ENCODE measurements around the gene LRRC1.
A peak's percentile ranks its signal among the peaks of the same experiment; 100 is the strongest.

The LRRC1 gene

GRCh38 chr6:53924821-53925422, 130.1 kb downstream of the LRRC1 start:
- no peak for DNase-seq (ENCODE audit: low spot score)

- no peak for DNase-seq (ENCODE audit: low spot score)
These were observed 131.1 kb downstream of the LRRC1 start for GRCh38 chr6:53925891-53926290.

DNA sequence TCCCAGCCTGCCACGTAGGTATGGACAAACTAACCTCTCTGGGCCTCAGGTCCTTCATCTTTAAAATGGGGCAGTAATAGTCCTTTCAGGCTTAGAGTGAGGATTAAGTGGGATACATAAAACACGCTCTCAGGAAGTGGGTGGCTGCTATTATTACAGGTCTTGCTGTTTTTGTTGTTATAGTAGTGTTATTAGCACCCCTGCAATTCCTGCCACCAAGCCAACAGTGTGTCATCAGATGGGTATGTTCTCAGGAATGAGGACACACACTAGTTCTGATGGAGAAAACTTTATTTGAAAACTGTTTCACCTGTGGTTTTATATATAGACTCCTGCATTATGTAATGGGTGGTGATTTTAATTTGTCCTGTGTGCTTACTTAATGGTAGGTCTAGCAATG, 131.7 kb downstream of the LRRC1 start:
- DNase-seq (ENCODE audit: low spot score) = no peak

- no peak for DNase-seq (ENCODE audit: low spot score)
These were observed 133.8 kb downstream of the LRRC1 start for GRCh38 chr6:53928641-53929040.

DNA sequence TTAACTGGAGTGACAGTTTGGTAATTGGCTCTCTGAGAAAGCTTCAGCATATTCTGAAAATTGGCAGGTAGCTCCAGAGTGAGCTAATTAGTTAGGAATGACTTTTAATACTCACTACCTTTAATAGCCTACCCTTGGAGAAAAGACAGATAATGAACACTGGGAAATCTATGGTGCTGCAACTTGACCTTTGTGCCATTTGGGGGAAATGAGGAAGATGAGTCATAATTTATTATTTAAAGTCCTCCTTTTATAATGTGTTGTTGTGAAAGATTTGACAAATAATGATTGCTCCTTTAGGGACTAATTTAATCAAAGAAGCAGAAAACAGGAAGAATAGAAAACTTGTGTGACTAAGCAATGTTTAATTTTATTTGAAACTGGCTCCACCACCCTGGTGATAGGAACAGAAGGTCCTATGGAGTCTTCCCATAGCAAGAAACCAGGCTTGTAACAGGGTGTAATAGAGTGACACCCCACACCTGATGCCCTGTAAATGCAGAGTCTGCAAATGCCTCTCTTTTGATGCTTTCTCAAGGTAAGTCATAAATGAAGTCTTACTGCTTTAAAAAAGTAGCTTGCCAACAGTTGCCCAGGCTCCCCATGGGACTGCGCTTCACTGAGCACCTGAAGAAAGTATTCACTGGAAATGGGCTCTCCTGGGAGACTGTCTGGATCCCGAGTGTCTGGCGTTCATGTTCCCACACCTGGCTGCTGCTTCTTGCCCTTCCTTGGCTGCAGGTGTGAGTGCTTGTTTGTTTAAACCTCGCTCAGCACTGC, 134.4 kb downstream of the LRRC1 start:
- DNase-seq (ENCODE audit: low spot score) = no peak

GRCh38 chr6:53929821-53930120, 135.0 kb downstream of the LRRC1 start:
- DNase-seq (ENCODE audit: low spot score) = no peak

GRCh38 chr6:53930330-53930729, 135.5 kb downstream of the LRRC1 start:
- no peak for DNase-seq (ENCODE audit: low spot score)

DNA sequence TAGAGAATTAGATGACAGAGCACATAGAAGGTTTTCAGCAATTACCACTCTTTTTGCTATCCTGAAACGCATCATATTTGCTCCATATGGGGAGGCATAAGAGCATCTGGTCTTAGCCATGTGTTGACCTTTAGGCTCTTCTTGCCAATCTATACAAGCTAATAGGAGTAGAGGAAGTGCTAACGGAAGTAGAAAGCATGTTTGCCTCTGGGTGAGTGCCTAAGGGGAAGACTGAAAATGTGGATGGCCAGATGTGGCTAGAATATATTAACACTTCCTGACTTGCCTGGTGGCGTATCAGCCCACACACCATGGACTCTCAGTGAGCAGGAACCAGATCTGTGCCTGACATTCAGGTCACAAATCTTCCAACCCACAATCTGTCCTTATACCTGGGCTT, 136.3 kb downstream of the LRRC1 start:
- DNase-seq (ENCODE audit: low spot score) = no peak

- no peak for DNase-seq (ENCODE audit: low spot score)
These were observed 137.7 kb downstream of the LRRC1 start for GRCh38 chr6:53932516-53932915.

GRCh38 chr6:53934023-53934422, 139.2 kb downstream of the LRRC1 start:
- no peak for DNase-seq (ENCODE audit: low spot score)

GRCh38 chr6:53937461-53937860, 142.7 kb downstream of the LRRC1 start:
- DNase-seq (ENCODE audit: low spot score) = no peak

- DNase-seq (ENCODE audit: low spot score) = no peak
These were observed 144.0 kb downstream of the LRRC1 start for GRCh38 chr6:53938810-53939209.

- no peak for DNase-seq (ENCODE audit: low spot score)
These were observed 145.0 kb downstream of the LRRC1 start for GRCh38 chr6:53939830-53940229.

DNA sequence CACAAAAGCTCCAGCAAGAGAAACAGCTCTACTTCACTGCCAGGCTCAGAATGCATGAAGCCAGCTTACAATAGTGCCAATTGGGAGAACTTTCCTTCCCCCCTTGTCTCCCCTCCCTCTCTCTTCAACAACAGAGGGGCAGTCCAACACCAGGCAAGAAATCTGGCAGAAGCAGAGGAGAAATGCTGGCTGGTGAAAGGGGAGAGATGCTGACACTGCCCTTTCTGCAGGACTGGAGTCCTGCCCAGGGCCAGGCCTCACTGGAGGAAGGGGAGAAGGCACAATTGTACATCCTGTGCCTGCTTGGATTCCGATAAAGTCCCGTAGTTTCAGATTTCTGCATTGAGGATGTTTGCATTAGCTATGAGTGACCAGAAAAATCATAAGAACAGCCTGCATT, 148.6 kb downstream of the LRRC1 start:
- no peak for DNase-seq (ENCODE audit: low spot score)

DNA sequence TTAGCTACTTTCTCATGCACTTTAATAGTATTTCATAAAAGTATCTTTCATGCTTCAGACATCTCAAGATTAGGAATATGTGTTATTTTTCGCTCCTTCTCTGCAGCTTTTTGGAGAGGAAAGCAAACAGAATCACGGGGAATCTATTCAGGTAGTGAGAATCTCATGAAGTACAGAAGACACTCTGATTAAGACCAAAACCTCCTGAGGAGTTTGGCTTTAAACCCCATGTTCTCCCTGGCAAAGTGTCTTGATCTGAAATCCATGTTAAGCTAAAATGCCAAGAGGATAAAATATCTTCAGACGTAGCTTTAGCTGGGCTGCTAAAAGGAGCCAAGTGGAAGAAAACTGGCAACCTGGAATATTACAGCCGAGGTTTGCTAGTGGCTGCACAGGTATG, 149.3 kb downstream of the LRRC1 start:
- no peak for DNase-seq (ENCODE audit: low spot score)

- no peak for DNase-seq (ENCODE audit: low spot score)
These were observed 149.7 kb downstream of the LRRC1 start for GRCh38 chr6:53944543-53944942.

DNA sequence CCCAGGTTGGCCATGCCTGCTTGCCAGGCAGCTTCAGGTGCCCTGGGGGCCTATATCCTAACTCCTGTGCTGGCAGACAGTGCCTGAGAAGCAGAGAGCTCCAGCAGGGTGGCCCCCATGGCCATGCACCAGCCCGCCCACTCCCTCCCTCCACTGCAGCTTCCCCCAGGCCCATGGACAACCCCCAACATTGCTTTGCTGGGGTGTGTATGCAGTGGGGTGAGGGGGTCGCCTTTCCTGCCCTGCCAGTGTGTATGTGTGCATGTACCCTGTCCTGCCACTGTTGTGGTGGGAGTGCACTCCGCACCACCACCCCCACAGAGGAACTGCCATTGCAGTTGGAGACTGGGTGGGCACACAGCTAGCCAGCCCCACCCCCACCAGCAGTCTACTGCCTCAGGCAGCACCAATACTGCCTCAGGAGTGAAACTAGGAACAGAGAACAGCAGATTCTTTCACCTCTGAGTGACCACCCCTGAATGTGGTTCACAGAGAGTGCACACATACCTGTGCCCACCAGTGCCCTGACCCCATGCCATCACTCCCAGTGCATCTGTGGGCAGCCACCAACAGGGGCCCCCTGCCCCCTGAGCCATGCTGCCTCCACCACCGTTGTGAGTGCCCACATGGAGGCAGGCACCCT, 151.1 kb downstream of the LRRC1 start:
- DNase-seq (ENCODE audit: low spot score) = no peak

GRCh38 chr6:53947780-53948179, 153.0 kb downstream of the LRRC1 start:
- no peak for DNase-seq (ENCODE audit: low spot score)

GRCh38 chr6:53951383-53951782, 156.6 kb downstream of the LRRC1 start:
- no peak for DNase-seq (ENCODE audit: low spot score)

GRCh38 chr6:53956068-53956711, 161.4 kb downstream of the LRRC1 start:
- DNase-seq (ENCODE audit: low spot score) = peak; percentile 9

DNA sequence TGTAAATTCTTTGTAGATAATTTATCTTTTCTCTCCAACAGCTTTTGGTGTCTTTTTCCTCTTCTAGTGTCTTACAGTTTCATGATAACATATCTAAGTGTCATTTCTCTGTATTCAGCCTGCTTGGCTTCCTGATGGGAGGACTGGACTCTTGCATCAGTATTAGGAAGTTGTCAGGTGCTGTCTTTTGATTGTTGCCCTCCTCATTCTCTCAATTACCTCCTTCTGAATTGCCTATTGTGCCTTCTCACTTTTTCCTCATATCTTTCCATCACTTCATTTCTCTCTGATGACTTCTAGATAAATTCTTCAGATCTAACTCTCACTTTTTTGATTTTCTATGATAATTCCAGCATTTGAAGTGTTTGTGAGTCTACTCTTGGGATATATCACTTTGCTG, 162.0 kb downstream of the LRRC1 start:
- DNase-seq (ENCODE audit: low spot score) = no peak

DNA sequence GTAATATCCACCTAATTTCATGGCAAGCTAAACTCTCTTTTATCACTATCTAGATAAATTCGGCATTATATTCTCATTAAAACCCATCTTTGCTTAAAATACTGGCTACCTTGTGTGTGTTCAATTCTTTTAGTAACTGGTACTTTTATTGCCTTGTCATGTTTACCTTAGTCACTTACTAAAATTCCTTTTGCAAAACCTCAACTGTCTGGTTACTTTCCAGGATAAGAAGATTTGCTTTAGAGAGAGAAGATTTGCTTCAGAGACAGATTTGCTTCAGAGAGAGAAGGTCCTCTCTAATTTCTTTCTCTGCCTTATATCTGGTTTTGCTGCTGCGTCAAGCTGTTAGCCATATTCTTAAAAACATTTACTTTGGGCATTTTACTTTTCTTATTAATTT, 164.9 kb downstream of the LRRC1 start:
- DNase-seq (ENCODE audit: low spot score) = no peak

DNA sequence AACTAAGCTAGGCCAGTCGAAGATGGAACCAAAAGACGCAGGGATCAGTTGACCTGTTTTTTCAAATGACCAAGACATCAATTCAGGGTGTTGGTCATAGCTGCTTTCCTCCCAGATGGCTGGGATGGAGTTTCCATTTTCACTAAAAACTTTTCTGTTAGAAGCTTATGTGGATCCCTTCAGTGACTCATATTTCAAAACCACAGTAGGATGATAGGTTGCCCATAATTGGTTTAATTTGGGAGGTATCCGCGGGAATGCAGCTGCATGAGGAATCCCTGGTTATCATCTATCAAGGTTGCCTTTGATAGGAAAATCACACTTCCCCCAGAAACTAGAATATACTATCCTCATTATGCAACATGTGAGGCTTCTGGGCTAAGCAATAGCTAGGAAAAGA, 165.5 kb downstream of the LRRC1 start:
- no peak for DNase-seq (ENCODE audit: low spot score)
